Measurements from ENCODE around the gene HYI. TPM values are rescaled to one million over a fixed set of nuclear protein-coding genes. Genes with fewer than 3 reads are reported as not detected.
"Not testable (repeated sequence)": the region's sequence is repeated elsewhere in the genome, so short reads cannot be mapped to it uniquely, and the experiment has no call there.

HYI gene
- total RNA-seq, 1 experiment from 2014 or later = 55.3 TPM

DNA sequence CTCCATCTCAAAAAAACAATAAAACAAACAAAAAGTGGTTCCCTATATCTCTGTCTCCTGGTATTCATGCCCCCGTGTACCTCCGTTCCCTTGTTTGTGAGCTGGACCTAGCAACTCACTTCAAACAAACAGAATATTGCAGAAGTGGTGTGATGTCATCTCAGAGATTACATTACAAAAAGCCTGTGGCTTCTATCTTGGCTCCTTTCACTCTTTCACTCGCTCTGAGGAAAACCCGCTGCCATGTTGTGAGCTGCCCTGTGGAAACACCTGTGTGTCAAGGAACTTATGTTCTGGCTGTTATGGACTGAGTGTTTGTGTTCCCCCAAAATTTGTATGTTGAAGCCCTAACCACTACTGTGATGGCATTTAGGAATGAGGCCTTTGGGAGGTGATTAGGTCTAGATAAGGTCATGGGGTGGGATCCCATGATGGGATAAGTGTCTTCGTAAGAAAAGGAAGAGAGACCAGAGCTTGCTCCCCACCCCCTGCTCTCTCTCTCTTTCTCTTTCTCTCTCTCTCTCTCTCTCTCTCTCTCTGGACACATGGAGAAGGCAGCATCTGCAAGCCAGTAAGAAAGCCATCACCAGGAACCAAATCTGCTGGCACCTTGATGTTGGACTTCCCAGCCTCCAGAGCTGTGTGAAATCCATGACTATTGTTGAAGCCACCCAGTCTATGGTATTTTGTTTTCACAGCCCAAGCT, 7.4 kb upstream of the HYI start:
- DNase-seq (ENCODE audit: low read depth, low spot score) (no peak), ATAC-seq (no peak)
- no TSS peak for BruUV-seq (replicated peaks)
- H3K4me3 ChIP-seq (ENCODE audit: low read depth in 2 of 2, low read length in 2 of 2) = no peak overlapping the region
- CTCF ChIA-PET = no interaction called here
- no peak overlapping the region for H3K27ac ChIP-seq (ENCODE audit: low read length)
- H3K4me1 ChIP-seq (ENCODE audit: control insufficient read depth, insufficient read depth, low read length) = no peaks in the 10 kb centered on the region
- in situ Hi-C loops (cut with HindIII; ENCODE audit: low pct_unique_long_range_greater_than_20kb, low sequenced_read_pairs) = no loop called here
- H3K27me3 ChIP-seq (ENCODE audit: control insufficient read depth, insufficient read depth, low read length) = no peaks in the 10 kb centered on the region
- intact Hi-C loops (cut with micrococcal nuclease; ENCODE audit: unreplicated experiment) = no loop called here
- no peaks in the 10 kb centered on the region for H3K9me3 ChIP-seq (ENCODE audit: control insufficient read depth, insufficient read depth, low read depth, low read length)
- H3K36me3 ChIP-seq (ENCODE audit: control insufficient read depth, insufficient read depth, low read length) = no peaks in the 10 kb centered on the region
- POLR2A ChIA-PET = no interaction called here
- TF ChIP-seq REST (IDR thresholded peaks at IDR 0.05; ENCODE audit: insufficient read depth in 1 of 2, low read depth in 2 of 2, low read length in 1 of 2) = no peak
- no peak for TF ChIP-seq SIN3A (IDR thresholded peaks at IDR 0.05; ENCODE audit: borderline replicate concordance, insufficient read depth, low read depth, low read length)
- no peak for TF ChIP-seq TCF7L2 (IDR thresholded peaks at IDR 0.05; ENCODE audit: low read depth, low read length)
- no peak for TF ChIP-seq POLR2AphosphoS5 (IDR thresholded peaks at IDR 0.05; ENCODE audit: low read depth, low read length)
- TF ChIP-seq, protein P1, sequence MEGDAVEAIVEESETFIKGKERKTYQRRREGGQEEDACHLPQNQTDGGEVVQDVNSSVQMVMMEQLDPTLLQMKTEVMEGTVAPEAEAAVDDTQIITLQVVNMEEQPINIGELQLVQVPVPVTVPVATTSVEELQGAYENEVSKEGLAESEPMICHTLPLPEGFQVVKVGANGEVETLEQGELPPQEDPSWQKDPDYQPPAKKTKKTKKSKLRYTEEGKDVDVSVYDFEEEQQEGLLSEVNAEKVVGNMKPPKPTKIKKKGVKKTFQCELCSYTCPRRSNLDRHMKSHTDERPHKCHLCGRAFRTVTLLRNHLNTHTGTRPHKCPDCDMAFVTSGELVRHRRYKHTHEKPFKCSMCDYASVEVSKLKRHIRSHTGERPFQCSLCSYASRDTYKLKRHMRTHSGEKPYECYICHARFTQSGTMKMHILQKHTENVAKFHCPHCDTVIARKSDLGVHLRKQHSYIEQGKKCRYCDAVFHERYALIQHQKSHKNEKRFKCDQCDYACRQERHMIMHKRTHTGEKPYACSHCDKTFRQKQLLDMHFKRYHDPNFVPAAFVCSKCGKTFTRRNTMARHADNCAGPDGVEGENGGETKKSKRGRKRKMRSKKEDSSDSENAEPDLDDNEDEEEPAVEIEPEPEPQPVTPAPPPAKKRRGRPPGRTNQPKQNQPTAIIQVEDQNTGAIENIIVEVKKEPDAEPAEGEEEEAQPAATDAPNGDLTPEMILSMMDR (IDR thresholded peaks at IDR 0.05) = no peak

DNA sequence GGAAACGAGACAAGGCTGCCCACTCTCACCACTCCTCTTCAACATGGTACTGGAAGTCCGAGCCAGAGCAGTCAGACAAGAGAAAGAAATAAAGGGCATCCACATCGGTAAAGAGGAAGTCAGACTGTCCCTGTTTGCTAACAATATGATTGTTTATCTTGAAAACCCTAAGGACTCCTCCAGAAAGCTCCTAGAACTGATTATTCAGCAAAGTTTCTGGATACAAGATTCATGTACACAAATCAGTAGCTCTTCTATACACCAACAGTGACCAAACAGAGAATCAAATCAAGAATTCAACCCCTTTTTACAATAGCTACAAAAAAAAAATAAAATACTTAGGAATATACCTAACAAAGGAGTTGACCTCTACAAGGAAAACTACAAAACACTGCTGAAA, 4.6 kb upstream of the HYI start:
- BruUV-seq (replicated peaks); H3K4me3 ChIP-seq (ENCODE audit: low read depth in 2 of 2, low read length in 2 of 2); DNase-seq (ENCODE audit: low read depth, low spot score); H3K36me3 ChIP-seq (ENCODE audit: control insufficient read depth, insufficient read depth, low read length); CTCF ChIA-PET; in situ Hi-C loops (cut with HindIII; ENCODE audit: low pct_unique_long_range_greater_than_20kb, low sequenced_read_pairs); H3K27me3 ChIP-seq (ENCODE audit: control insufficient read depth, insufficient read depth, low read length); H3K27ac ChIP-seq (ENCODE audit: low read length); H3K4me1 ChIP-seq (ENCODE audit: control insufficient read depth, insufficient read depth, low read length); H3K9me3 ChIP-seq (ENCODE audit: control insufficient read depth, insufficient read depth, low read depth, low read length); intact Hi-C loops (cut with micrococcal nuclease; ENCODE audit: unreplicated experiment); POLR2A ChIA-PET; ATAC-seq: not testable (repeated sequence)

GRCh38 chr1:43455213-43455889, 1.6 kb upstream of the HYI start:
- intact Hi-C loops (cut with micrococcal nuclease; ENCODE audit: unreplicated experiment) (no loop called here), in situ Hi-C loops (cut with HindIII; ENCODE audit: low pct_unique_long_range_greater_than_20kb, low sequenced_read_pairs) (no loop called here)
- ChIA-PET CTCF (no interaction called here), POLR2A (interaction anchor here (0.6 to 1.0 kb wide), 2 partner anchors 23 to 70 kb away, joined by 4 to 7 read pairs; no protein-coding TSS in a partner anchor)
- Histone ChIP-seq H3K4me1 (ENCODE audit: control insufficient read depth, insufficient read depth, low read length) (peaks cover 17% of the 10 kb centered on the region), H3K27ac (ENCODE audit: low read length) (peak overlapping the region; percentile 19; the same call in 1 of the 2 replicates), H3K36me3 (ENCODE audit: control insufficient read depth, insufficient read depth, low read length) (no peaks in the 10 kb centered on the region), H3K9me3 (ENCODE audit: control insufficient read depth, insufficient read depth, low read depth, low read length) (no peaks in the 10 kb centered on the region), H3K4me3 (ENCODE audit: low read depth in 2 of 2, low read length in 2 of 2) (no peak overlapping the region), H3K27me3 (ENCODE audit: control insufficient read depth, insufficient read depth, low read length) (no peaks in the 10 kb centered on the region)
- ATAC-seq (no peak), DNase-seq (ENCODE audit: low read depth, low spot score) (no peak)
- BruUV-seq (replicated peaks) = no TSS peak
- TF ChIP-seq SIN3A (IDR thresholded peaks at IDR 0.05; ENCODE audit: borderline replicate concordance, insufficient read depth, low read depth, low read length) = no peak
- TF ChIP-seq, protein P1 (IDR thresholded peaks at IDR 0.05) = no peak
- no peak for TF ChIP-seq REST (IDR thresholded peaks at IDR 0.05; ENCODE audit: insufficient read depth in 1 of 2, low read depth in 2 of 2, low read length in 1 of 2)
- TF ChIP-seq POLR2AphosphoS5 (IDR thresholded peaks at IDR 0.05; ENCODE audit: low read depth, low read length) = no peak
- no peak for TF ChIP-seq TCF7L2 (IDR thresholded peaks at IDR 0.05; ENCODE audit: low read depth, low read length)
